GM19099 (cell line): ENCODE data around the gene SPINT1.
A peak's percentile ranks its signal among the peaks of the same experiment; 100 is the strongest.

Experiments used
- POLR2A ChIP-seq: IDR thresholded peaks from 3 replicates; pipeline ENCODE4 v1.6.1; 2011; ENCODE audit warnings: low read depth; ENCODE audit not compliant: insufficient read length; ENCODE audit errors: extremely low read depth

The SPINT1 gene

GRCh38 chr15:40906991-40907802, 63.3 kb downstream of the SPINT1 start:
- TF ChIP-seq POLR2A, result peak; percentile 14
